ENCODE measurements around the gene PHF14. TPM values are rescaled to one million over a fixed set of nuclear protein-coding genes. Genes with fewer than 3 reads are reported as not detected.
"Not testable (repeated sequence)": the region's sequence is repeated elsewhere in the genome, so short reads cannot be mapped to it uniquely, and the experiment has no call there.

The PHF14 gene
- 19.8 and 25.6 TPM in 2 replicates for total RNA-seq

DNA sequence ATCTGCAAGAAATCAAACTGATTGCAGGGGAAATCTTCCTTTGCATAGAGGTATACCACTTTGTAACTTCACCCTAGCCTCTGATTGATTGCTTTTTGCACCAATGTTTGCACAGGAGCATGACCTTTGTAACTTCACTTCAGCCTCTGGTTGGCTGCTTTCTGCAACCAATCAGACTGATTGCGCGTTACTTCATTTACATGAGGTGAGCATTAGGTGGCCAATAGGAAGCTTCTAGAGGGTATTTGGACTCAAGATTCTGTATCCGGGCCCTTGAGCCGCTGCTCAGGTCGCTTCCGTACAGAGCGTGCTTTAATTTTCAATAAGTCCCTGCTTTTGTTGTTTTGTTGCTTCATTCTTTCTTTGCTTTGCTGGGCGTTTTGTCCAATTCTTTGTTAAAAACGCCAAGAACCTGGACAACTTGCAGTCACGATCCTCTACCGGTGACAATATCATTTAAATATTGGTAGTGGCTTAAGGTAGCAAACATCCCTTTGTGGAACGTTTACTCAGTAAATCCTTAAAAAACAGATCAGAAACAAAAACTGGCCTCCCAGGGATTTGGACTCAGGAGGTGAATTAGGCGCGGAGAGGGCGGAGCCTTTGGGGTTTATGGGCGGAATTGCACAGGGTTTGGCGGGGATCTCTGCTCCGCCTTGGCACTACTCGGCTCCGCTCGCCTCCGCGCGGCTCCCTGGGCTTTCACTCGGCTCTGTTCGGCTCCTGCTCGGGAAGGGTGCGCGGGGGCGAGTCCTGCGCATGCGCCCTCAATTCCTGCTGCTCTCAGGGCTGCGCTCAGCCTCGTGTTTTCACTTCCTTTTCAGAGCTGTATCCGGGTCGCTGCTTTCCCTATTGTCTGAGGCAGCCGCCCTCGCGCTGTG lies at the start of gene PHF14:
Gene PHF14 (plus strand): TSS at position 812 of the 881 bp plus-strand sequence. CDS start 452 bp downstream, outside the sequence.
- DNase-seq (ENCODE audit: low read depth in 2 of 2), result peak; percentile 97 to 98

- DNase-seq (ENCODE audit: low read depth in 2 of 2), result no peak
Measured at GRCh38 chr7:10924370-10924769, 49.3 kb upstream of the PHF14 start.

DNA sequence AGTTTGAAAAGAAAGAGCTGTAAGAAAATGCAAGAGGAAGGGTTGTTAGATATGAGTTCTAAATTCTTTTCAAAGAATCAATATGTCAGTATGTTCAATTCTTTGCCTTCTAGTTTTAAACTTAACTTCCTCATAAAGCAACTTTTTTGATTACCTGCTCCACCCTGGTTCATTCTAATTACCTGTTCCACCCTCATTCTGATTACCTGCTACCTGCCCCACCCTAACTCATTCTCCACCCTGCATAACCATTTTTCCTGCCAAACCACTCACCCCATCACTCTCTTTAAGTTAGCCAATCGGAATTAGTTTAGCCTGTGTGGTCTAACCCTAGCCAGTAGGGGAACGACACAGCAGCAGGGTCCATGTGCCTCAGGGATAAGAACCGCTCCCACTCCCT lies 45.5 kb upstream of the PHF14 start:
- not testable (repeated sequence) for DNase-seq (ENCODE audit: low read depth in 2 of 2)

GRCh38 chr7:10930551-10930950 lies 43.1 kb upstream of the PHF14 start:
- no peak for DNase-seq (ENCODE audit: low read depth in 2 of 2)

GRCh38 chr7:10931161-10931560 lies 42.5 kb upstream of the PHF14 start:
- no peak for DNase-seq (ENCODE audit: low read depth in 2 of 2)

GRCh38 chr7:10934292-10934691 lies 39.4 kb upstream of the PHF14 start:
- no peak for DNase-seq (ENCODE audit: low read depth in 2 of 2)

GRCh38 chr7:10939237-10939910 lies 34.3 kb upstream of the PHF14 start:
- peak in 1 of 2 donors; percentile 4 for DNase-seq (ENCODE audit: low read depth in 2 of 2)

DNA sequence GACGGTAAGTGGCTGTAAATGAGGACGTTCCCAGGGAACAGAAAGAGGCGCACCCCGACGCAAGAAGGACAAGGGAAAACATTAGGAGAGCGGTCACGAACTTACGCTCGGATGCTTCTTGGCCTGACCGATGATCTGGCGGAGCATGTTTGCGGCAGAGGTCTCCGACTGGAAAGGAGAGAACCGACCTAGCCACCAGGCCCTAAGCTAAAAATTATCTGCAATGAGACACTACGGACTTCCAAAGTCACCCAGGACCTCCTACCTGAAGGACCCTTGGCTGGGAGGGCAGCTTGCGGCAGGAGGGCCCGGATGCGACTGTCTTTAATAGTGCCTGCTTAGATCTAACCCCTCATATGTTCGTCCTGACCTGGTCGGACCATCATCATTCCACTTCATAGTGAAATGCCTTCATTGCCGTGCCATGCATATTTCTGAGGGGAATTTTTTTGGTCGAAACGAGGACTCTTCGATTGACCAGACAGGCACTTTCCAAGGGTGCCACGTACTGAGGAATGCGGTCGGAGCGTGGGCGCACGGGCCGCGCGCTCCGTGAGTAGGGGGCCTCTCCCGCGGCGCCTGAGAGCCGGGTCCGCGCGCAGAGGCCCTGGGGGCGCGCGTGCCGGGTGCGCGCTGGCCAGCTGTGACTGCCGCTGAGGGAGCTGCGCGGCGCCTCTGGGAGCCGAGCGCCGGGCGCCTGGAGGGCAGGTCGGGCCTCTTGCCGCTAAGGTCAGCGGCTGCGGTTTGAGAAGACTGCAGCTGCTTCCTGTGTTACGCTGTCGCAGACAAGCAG lies 33.6 kb upstream of the PHF14 start:
- peak; percentile 95 to 96 for DNase-seq (ENCODE audit: low read depth in 2 of 2)

DNA sequence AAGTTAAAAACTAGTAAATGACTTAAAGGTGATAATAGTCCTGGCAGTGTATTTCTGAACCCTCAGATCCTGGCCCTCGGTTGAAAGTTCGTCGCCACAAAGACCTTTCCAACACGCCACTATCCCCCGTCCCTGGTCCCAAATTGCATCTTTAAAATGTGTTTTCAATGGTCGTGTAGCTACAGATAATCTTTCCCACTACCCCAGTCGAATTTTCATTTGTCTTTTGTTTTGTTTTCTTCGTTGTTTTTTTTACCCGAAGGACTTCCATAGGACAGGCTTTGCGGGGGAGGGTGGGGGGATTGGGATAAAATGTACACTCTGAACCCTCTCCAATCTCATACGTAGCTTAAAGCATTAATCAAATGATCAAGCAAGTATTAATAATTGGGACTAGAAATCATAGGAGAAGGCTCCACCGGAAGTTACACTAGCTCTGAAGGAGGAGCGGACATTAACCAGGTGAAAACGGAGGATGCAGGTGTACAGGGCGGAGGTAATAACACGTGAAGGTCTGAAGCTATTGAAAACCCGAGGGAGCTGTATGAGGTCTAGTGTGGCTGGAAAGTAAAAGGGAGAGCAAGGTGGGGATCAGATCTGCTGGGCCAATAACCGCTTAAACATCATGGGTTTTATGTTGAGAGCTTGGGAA lies 32.8 kb upstream of the PHF14 start:
- no peak for DNase-seq (ENCODE audit: low read depth in 2 of 2)

DNA sequence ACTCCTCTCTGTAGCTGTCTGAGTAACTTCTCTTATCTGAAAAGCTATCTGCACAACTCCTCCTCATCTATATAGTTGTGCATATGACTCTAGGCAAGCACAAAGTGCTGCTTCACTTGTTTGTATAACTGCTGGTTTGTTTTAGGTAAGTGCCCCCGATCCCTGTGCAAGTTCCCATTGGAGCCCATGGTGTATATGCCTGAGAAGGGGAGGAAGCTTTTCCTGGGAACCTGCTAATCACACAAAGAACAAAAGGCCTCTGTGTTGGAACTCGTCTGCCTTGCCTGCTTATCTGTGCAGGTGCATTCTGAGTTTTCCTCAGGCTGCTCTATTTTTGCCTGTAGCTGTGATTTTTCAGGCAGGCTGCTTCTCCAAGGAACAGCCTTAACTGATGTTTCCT lies 23.2 kb upstream of the PHF14 start:
- no peak for DNase-seq (ENCODE audit: low read depth in 2 of 2)

- DNase-seq (ENCODE audit: low read depth in 2 of 2), result not testable (repeated sequence)
Measured at GRCh38 chr7:10950974-10951578, 22.6 kb upstream of the PHF14 start.

DNA sequence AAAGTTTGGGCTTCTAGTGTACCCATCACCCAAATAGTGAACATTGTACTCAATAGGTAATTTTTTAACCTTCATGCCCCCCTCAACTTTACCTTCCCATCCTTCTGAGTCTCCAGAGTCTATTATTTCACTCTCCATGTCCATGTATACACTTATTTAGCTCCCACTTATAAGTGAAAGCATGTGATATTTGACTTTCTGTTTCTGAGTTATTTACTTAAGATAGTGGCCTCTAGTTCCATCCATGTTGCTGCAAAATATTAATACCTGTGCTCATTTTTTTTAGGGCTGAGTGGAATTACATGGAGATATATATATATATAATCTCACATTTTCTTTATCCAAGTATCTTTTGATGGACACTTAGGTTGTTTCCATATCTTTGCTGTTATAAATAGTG lies 21.1 kb upstream of the PHF14 start:
- DNase-seq (ENCODE audit: low read depth in 2 of 2), result no peak

DNA sequence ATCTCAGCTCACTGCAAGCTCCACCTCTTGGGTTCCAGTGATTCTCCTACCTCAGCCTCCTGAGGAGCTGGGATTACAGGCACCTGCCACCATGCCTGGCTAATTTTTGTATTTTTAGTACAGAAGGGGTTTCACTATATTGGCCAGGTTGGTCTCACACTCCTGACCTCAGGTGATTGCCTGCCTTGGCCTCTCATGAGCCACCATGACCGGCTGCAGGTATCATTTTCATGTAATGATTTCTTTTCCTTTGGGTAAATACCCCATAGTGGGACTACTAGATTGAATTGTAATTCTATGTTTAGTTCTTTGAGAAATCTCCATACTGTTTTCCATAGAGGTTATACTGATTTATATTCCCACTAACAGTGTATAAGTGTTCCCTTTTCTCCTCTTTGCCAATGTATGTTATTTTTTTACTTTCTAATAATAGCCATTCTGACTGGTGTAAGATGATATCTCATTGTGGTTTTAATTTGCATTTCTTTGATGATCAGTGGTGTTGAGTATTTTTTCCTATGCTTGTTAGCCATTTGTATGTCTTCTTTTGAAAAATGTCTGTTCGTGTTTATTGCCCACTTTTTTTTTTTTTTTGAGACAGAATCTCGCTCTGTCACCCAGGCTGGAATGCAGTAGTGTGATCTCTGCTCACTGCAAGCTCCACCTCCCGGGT lies 20.5 kb upstream of the PHF14 start:
- DNase-seq (ENCODE audit: low read depth in 2 of 2), result not testable (repeated sequence)

- DNase-seq (ENCODE audit: low read depth in 2 of 2), result no peak
Measured at GRCh38 chr7:10956528-10956927, 17.1 kb upstream of the PHF14 start.

- DNase-seq (ENCODE audit: low read depth in 2 of 2), result not testable (repeated sequence)
Measured at GRCh38 chr7:10960242-10960641, 13.4 kb upstream of the PHF14 start.

GRCh38 chr7:10965016-10965415 lies 8.7 kb upstream of the PHF14 start:
- DNase-seq (ENCODE audit: low read depth in 2 of 2), result not testable (repeated sequence)

DNA sequence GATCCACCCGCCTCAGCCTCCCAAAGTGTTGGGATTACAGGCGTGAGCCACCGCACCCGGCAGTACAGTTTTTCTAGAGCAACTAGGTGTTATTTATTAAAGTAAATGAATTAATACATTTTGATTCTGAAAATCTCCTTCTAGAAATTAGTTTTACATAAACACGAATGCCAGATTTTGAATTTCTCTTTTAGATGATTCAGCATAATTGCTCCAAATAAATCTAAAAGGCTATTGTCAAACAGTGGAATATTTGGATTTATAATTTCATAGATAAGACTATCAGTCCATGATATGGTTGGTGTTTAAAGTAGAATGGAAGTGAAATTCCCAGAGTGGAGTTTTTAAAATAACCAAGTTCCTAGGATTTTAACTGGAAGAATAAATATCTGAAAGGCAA lies 1.5 kb upstream of the PHF14 start:
- no peak for DNase-seq (ENCODE audit: low read depth in 2 of 2)

DNA sequence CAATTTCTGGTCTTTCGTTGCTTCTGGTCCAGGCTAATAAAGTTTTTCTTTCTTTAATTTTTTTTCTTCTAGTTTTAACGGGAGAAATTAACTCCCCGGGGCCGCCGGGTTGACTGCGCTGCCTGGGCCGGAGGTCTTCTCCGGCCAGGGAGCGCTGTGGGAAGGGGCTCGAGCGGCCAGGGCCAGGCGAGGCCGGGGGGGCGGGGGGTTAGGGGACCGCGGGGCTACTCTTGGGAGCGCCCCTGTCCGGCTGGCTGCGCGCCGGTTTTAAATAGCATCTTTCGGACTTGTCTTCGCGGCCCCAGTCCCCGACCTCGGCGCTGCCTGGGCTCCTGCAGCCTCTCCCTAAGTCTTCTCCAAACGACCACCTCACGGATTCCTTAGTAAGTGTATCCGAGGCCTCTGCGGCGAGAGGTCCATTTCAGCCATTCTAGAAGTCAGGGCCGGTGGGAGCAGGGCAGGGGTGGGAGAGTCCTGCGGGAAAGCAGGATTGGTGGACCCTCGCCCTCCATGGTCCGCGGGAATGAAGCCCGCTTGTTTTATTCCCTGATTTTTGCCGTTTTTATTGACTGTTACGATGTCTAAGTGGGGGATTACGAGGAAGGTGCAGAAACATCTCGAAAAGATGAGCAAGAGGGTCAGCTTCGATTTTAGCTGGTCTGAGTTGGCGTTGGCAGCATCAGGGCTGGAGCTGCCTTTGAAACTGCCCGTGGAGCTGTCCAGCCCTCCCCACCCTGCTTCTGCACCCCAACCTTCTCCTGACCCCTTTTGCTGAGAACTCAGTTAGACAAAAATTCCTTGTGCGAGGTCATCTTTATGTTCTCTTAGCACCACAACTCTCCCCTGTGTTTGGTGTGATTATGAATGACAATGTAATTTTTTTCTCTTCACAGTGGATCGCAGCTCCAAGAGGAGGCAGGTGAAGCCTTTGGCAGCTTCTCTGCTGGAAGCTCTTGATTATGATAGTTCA lies 555 bp downstream of the PHF14 start:
- DNase-seq (ENCODE audit: low read depth in 2 of 2), result peak; percentile 45 to 57

- peak in 1 of 2 donors; percentile 8 for DNase-seq (ENCODE audit: low read depth in 2 of 2)
Measured at GRCh38 chr7:10977113-10977512, 3.4 kb downstream of the PHF14 start.

Measured in lung microvascular endothelial cell (primary cell).